Stimulated activated CD4-positive, alpha-beta T cell treated with anti-CD3 and anti-CD28 coated beads, Interleukin-12 subunit alpha, Interleukin-12 subunit beta, amount 100 ng/mL, for 48 hours (primary cell): Measurements from ENCODE around the gene ARAP1.

Experiments
- DNase-seq, 3 donors: peaks; one replicate each; pipeline ENCODE4 v3.0.0-alpha.2; 2020; ENCODE audit warnings: low read depth in 2 of 3, low spot score in 1 of 3

Gene ARAP1

DNA sequence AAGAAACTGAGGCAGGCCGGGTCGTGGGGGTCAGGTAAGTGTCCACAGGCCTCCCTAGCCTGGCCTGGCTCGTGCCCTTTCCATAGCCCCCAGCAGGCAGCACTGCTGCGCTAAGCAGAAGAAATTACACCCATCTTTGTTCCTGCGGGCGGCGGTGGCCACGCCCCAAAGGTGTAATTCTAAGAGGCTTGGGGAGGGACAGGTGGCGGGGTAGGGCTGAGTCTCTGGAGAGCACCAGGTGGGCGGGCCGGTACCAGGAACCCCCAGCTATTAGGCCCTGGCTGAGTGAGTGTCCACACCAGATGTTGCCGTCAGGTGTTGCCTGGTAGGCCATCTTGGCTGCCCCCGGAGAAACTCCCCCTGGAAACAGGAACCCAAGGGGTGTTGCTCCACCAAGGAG, 12.3 kb upstream of the ARAP1 start:
- DNase-seq = no peak

DNA sequence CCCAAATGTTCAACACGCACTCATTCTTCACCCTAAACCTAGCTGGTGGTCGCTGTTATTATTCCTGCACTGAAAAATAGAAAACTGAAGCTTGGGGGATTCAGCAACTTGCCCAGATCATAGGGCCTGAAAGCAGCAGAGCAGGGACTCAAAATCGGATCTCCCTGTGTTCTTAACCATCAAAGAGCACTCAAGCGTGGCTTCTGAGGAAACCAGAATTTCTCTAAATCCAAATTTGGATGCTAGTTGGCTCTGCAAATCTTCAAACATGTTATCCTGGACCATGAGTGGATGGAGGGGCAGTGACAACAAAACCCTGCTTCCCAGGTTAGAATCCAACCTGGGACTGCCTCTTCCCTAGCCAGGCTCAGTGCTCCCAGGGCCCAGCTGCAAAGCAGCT, 11.6 kb upstream of the ARAP1 start:
- DNase-seq = no peak

DNA sequence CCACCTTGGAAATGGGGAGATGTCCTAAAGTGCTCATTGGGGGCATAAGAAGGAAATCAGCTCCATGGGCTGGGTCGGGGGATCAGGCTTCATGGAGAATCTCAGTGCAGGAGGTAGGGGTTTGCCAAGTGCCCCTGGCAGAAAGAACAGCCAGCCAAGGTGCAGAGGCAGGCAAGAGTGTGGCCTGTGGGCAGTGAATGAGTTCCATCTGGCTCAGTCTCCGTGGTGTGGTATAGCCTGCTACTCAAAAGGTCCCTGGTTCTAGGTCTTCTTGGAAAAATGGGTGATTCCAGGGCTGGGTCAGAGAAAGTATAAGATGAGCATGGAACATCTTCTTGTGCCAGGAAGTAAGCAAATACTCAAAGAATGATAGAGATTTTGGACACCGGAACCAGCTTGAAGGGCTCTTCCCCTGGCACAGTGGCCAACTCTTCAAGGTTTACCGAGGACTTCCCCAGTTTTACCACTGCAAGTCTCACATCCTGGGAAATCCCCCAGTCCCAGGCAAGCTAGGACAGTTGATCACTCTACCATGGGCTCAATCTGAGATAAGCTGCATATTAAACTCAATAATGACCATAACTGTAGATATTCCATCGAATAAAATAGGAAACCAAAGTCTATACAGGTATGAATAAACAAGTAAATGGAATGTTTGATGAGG, 10.6 kb upstream of the ARAP1 start:
- DNase-seq = peak in 1 of 3 donors; percentile 21

DNA sequence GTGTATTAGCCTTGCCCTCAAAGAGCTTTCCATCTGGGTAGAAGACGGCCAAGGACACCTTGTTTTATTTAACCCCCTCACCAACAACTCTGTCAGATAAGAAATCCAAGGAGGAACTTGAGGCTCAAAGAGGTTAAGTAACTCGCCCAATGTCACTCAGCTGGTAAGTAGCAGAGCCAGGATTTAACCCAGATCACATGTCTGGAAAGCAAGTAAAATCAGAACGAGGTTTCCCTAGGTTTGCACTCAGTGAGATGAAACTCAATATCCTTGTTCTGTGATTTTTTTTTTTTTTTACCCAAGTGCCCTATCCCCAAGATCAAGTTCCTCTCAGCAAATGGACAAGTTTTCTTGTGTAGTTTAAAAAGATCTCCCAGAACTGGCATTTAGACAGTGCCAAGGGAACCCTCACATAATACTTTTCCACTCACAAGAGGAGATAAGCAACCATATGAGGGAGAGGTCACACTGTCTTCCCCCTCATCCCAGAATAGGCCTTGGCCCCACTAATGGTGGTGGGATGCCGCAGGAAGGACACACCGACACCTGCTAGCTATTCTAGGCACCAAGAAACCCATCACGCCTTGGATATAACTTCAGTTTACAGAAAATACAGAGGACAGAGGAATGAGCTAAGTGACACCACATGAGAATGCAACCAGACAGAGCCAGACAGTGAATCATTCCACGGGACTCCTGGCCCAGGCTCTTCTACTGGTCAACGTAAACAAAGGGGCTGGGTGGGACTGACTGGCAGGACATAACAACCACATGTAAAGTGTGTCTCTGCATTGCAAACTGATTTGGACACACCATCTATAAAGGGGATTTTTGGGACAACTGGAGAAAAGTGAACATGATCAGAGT, 8.6 kb upstream of the ARAP1 start:
- no peak for DNase-seq

DNA sequence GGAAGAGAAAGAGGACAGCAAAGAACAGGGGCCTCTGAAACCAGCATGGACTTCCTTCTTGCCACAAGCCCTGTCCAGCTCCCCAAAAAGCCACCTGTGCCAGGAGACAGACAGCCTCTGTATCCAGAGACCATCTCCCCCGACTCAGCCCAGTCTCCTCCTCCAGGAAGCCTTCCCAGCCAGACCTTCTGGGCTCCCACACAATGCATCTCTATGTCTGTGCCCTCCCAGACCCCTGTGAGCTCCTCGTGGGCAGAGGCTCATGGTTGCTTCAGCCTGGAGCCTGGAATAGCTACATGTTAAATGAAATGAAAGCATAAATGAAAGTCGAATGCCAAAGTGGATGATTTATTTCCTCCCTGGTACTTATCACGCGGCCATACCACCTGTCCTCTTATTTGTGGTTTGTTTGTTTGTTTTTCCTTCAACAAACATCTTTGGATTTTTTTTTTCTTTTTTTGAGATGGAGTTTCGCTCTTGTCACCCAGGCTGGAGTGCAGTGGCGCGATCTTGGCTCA, 7.3 kb upstream of the ARAP1 start:
- no peak for DNase-seq

DNA sequence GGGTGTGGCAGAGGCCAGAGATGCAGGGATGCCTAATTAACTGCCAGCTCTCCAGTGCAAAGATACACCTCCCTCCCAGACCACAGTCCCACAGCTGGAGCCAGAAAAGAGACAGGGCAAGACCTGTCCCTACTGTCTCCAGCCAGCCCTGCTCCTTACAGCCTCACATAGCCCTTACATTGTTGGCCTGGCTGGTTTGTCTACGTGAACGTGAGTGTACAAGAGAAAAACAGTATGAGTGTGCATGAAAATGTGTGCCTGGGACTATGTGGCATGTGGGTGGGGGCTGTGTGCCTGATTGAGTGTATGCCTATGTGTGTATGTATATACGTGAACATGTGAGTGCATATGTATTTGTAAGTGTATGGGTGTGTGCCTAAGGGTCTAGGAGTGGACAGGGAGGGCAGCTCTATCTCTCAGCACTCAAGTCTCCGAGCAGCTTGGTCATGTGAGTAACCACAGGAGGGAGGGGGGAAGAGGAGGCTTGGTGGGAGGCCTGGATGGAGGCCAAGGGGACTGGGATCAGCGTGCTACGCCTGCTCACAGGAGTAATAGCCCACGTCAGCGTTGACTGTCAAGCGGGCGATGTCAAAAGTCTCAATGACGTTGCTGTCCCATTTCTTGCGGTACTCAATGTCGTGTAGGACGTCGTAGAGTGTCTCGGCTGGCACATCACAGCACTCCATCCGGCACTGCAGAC, 6.6 kb upstream of the ARAP1 start:
- DNase-seq = no peak

DNA sequence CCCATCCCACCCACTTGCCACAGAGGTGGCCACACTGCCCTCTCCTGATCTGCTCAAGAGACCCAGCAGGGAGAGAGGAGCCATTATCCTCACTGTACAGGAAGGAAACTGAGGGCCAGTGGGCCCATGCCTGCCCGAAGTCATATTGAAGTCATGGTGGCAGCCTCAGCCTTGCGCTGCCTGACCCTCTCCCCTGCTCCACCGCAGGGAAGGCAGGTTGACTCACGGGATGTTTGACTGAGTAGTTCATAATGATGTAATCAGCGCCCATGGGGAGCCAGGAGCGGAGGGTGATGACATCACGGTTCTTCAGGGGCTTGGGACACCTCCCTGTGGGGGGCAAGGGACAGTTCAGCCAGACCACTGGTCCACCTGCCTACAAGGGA, 6.1 kb upstream of the ARAP1 start:
- DNase-seq = no peak

DNA sequence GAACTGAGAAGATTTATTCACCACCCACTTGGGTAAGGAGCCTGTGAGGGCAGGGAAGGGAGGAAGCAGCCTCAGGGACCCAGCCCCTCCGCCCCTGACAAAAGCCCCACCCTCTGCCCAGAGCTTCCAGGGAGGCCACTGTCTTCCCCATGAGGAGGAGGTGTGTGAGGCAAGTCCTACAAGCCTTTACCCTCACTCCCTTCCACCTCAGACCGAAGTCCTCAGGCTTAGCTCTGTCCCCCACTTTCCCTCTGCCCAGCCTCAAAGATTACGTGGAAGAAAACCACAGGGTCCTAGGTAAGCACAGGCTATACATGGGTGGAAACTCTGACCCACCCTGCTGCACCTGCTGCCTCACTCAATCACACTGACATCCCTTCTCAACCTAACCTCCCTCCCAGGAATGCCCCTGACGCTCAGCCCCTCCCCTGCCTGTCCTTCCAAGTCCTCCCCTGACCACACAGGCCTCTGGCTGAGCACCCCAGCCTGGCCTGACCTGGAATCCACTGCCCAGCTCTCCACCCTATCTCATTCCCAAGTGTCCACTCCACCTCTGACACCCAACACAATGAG, 3.6 kb upstream of the ARAP1 start:
- no peak for DNase-seq

DNA sequence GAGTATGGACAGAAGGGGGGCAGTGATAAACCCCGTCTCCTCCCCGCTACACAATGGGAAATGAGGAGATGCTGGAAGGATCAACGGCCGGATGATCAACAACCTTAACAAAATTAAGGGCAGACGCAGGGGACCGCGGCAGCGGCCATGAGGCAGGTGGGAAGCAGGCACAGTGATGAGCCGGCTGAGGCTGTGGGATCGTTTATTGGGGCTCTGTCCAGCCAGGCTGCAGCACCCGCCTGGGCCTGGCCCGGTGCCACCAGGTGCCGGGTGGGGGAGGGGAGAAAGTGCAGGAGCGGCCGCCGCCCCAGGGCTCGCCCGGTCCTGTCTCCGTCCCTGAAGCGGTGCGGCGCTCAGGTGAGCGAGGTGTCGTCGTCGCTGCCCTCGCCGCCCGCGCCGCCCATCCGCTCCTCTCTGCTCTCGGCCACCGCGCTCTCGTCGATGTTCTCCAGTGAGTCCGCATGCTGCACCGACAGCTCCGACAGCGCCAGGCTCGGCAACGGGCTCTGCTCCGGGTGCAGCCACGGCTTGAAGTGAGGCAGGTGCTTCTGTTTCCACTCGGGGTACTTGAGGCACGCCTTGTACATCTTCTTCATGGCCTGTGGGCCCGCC, 2.4 kb upstream of the ARAP1 start:
- no peak for DNase-seq

DNA sequence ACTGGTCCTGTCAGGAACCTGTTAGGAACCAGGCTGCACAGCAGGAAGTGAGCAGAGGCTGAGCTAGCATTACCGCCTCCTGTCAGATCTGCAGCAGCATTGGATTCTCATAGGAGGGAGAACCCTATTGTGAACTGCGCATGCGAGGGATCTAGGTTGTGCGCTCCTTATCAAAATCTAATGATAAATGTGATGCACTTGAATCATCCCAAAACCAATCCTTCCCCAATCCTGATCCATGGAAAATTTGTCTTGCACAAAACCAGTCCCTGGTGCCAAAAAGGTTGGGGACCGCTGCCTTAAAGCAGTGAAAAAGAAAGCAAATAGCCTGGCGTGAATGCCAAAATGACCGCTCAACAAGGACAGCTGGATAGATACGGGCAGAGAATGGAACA, 1.9 kb upstream of the ARAP1 start:
- no peak for DNase-seq

DNA sequence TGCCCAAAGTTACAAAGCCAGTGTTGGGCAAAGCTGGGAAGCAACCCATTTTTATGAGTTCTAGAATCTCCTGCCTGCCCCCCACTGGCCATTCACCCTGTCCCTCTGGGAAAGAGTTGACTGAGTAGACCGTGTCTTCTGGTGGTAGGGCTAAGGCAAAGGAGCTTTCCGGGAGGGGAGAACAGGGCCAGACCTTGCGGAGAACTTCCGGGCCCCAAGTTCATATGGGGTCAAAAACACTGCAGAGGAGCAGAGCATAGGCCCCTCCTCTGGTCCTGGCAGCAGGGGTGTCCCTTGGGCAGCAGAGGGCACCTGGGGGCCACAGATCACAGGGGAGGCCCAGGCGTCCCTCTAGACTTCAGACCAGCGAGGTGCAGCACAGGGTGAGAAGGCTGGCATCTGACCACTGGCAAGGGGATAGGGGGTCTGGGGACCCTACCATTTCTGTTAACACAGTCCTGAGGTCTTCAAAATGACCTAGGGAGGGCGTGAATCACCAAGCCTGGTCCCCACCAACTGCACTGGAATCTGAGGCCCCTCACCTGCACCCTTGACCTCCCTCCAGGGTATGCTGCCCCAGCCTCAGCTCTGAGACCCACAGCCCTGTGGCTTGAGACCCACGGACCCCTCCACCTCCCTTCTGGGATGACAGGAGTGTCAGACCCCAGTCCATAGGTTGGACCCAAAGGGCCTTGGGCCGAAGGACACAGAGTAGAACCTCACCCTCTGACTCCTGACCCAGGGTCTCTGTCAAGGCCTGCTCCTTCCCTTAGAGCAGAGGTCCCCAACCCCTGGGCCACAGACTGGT, 1.3 kb upstream of the ARAP1 start:
- no peak for DNase-seq

DNA sequence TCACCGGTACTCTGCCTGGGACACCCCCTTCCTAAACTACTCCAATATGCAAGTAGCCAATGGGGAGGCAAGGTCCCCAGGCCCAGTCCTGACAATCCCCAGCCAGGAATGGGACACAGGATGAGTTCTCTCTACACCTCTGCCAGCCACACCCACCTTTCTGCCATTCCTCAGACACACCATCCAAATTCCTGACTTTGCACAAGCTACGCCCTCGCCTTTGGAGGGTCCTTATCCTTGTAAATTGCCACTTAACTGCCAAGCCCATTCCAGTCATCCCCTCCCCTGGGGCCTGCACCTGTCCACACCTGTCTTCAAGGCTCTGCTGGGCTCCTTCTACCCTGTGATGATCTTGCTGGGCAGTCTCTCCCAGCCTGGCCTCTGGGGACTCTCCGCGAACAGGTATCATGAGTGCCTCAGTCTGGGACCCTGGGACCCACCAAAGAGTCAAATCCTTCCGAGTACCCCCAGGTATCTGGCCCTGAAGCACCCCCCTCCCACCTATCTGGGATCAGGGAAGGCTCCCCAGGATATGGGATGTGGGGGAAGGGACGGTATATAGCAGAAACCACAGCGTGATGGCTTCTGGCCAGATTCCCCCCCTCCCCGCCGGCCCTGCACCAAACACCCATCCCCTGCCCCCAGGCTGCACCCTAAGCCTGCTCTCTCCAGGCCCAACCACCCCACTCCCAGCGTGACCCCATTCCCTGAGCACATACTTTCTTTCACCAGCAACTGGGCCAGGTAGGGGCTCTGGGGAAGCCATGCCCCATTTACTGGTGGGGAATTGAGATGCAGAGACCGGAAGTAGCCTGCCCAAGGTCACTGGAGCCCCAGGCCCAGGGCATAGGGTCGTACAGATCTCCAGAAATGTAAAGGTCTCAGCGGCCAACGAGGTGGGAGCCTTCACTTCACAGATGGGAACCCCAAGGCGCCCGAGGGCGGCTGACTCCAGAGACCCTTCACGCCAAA, 806 bp downstream of the ARAP1 start:
- no peak for DNase-seq

DNA sequence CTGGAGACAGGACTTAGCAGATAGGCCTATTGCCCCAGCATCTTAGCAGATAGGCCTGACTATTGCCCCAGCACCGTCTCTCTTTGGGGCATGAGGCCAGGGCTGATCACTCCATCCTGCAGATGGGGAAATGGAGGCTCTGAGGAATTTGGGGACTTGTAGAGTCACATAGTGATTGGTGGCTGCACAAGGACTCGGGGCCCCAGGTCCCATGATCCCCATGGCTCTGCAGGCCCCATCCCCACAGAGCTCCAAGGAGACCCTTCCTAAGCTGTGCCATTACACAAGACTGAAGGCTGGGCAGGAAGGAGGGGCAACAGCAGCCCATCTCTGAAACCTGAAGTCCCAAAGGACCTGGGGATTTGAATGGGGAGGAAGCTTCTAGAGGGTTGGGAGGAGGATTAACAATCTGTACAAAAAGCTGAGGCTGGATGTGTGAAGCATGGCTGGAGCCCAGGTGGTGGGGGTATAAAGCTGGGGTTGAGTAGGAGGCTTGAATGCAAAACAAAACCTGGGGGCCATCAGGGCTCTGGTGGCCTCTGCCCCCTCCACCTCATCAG, 1.6 kb downstream of the ARAP1 start:
- no peak for DNase-seq

DNA sequence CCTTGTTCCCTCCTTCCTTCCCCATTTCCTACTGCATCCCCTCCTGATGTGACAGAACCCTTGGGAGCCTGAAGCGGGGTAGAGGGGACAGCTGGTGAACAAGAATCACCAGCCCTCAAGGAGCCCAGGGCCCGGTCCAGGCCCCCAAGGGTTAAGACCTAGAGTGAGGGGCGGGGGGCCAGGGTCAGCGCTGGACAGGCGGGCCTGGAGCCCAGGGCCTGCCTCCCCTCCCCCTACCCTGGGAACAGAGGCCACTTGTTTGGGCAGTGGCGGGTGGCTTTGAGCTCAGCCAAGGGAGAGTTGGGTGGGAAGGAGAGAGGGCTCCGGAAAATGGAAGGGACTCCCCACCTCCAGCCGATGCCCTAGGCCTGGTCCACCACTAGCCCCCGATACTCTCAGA, 2.1 kb downstream of the ARAP1 start:
- no peak for DNase-seq

DNA sequence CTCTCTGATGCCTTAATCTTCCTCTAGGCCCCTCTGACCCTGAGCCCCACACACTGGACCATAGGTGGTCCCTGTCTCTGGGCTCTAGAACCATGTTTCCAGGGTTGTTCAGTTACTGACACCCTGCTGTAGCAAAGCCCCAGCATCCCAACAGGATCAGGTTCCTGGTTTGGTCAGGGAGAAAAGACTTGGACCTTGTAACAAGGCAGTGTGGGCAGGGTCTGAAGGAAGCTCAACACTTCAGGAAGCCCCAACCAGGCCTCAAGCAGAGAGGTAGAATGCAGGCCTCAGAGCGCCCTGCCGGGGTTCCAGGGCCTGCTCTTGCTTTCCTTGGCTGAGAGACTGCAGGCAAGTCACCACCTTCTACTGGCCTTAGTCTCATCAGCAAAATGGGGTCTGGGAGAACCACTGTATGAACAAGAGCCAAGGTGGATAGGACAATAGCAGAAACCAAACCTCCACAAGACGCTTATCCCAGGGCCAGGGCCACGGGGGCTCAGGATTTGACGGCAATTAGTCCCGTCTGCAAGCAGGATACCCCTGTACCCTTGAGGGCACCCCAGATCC, 4.8 kb downstream of the ARAP1 start:
- no peak for DNase-seq

DNA sequence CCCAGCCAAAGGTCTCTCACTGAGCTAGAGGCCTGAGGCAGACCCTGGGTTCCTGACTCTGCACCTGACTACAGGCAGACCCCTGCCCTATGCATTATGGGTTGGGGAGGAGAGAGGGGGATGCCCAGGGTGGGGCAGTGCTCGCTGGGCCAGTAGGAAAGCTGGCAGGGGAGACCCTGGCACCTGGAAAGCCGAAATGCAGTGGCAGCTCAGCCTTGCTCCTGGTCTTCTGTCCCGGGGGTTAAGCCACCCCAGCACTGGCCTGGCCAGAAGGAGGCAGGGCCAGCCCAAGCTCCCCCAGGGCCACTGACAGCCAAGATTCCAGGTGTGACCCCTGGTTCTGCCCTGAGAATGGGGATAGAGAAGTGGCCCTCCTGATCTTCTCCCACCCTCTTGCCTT, 5.4 kb downstream of the ARAP1 start:
- DNase-seq = no peak

DNA sequence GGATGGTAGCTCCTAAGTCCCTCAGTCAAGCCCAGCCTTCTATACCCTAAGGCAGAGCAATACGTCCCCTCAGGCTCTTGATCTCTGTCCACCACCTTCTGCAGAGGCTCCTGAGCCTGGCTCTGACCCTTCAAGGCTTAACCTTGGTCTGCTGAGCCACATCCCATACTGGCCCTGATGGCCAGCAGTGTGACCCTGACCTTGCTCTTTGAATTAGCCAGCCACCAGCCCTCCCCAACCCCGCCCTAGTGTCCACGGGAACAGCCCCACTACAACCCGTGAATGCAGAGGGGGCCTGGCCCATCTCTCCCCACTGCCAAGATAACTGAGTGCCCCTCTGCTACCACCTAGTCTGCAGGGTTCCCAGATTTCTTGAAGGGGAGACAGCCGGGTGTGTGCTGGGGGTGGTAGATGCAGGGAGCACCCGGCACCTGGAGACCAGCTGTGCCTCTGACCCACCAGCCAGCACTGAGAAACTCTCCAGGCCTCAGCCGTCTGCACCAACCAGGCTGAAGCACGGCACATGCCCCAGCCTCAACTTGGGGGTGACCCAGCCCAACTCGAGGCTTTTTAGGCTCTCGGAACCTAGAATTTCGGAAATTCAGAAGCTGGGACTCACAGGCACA, 6.2 kb downstream of the ARAP1 start:
- DNase-seq = no peak

DNA sequence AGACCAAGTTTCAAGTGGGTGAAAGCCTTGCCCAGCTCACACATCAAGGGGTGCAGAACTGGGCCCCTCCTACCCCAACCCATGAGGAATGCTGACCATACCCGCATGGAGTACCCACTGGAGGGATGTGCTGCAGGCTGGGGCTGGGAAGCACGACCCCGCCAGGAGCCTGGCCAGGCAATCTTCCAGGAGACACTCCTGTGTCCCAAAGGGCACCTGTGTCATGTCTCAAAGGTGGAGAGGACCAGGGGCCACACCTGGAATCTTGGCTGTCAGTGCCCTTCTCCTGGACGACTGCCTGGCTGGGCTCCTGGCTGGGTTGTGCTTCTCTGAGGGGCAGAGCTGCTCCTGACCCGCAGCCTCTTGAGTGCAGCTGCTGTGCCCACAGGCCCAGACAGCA, 6.7 kb downstream of the ARAP1 start:
- no peak for DNase-seq
